GM10847 (cell line): ENCODE data around the gene ARHGEF37.

Source experiments
- POLR2A ChIP-seq: IDR thresholded peaks from 2 replicates; pipeline ENCODE4 v1.6.1; 2011; ENCODE audit not compliant: insufficient read length; ENCODE audit errors: extremely low read depth

The ARHGEF37 gene

DNA sequence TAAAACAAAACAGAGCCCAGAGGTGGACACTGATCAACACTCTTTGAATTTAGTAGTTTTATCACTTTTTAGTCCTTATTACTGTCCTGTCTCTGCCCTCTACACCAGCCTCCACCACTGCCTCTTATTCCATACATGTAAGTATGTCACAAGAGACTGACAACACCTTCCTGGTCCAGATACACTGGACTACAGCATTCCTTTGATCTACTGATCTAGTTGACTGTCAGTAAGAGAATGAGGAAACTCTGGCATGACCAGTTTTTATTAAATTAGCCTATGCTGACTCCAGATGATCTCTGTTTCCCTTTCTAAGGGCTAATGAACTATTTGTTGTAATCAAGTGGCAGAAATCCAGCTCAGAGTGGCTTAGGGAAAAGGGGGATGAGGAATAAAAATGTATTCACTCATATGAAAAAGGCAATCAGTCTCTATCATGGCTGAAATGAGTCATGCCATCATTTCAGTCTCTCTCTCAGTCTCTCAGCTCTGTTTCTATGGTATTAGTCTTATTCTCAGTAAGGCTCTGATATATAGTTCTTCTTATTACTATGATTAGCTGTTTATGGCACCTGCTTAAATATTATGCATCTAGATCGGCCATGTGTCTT lies 5.5 kb downstream of the ARHGEF37 start:
- no peak for TF ChIP-seq POLR2A

DNA sequence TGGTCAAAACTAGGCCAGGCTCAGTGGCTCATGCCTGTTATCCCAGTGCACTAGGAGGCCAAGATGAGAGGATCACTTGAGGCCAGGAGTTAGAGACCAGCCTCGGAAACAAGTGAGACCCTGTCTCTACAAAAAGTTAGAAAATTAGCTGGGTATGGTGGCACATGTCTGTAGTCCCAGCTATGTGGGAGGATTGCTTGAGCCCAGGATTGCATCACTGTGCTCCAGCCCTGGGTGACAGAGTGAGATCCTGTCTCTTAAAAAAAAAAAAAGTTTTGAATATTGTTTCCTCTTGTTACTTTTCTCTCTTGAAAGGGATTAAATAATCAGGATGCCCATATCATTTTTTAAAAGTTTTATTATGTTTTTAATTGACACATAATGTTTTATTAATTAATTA lies 7.6 kb downstream of the ARHGEF37 start:
- TF ChIP-seq POLR2A, result no peak

DNA sequence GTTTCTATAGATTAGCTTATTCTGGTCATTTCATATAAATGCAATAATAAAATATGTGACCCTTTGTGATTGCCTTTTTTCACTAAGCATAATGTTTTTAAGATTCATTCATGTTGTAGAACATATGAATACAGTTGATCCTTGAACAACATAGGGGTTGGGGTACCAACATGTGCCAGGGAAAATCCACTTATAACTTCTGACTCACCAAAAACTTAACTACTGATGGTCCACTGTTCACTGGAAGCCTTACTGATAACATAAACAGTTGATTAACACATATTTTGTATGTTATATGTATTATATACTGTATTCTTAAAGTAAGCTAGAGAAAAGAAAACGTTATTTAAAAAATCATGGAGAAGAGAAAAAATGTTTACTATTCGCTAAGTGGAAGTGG lies 12.1 kb downstream of the ARHGEF37 start:
- TF ChIP-seq POLR2A, result no peak

DNA sequence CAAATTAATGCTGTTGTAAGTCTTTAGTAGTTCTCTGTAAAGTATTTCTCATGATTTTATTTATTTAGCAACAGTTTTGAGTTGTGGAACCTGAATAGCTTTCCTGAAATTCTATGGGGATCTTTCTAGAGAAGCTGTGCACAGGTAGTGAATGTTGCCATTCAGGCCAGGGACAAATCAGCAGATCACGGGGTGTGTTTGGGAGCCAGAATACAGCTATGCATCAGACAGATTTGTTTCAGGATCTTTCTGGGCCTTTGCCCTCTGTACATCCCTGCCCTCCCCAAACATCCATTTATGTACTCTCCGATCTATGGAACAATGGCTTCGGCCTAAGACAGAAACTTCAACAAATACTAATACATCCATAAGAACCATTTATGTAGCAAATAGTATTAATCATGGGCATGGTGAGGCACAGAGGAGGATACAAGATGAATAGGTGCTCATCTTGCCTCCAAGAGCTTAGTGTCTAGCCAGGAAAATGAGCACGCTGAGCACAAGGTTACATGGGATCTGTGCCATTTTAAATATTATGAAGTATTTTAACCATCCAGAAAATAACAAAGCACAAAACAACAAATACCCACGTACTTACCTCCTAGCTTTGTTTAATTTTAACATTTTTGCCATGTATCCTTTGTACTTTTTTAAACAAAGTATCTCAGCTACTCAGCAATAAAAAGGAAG lies 13.1 kb downstream of the ARHGEF37 start:
- no peak for TF ChIP-seq POLR2A

DNA sequence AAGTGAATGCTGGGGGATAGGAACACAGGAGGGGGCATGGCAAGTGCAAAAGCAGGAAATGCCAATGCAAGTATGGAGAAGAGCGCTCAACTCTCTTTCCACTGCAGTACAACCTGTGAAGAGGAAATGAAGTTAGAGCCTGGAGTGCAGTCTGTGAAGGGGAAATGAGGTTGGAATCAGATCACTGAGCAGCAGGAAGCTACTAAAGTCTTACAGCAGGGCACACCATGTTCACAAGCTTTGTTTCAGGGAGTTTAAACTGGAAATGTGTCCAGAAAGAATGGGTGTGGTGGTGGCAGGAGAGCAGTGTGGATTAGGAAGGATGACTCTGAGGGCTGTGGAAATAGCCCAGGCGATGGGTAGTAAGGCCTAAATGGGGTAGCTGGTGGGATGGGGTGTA lies 15.4 kb downstream of the ARHGEF37 start:
- no peak for TF ChIP-seq POLR2A

DNA sequence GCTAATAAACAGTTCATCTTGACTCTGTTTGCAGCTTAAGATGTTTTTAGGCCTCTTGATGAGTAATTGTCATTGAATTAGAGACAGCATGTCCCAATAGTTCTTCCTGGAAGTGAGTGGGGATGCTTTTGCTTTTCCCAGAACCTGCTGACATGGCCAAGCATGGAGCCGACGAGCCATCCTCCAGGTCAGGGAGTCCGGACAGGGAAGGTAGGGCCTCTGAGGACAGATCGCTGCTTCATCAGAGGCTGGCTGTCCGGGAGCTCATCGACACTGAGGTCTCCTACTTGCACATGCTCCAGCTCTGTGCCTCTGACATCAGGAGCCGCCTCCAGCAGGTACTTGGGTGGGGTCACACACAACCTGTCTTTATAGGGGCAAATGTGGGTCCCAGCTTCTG lies 16.3 kb downstream of the ARHGEF37 start:
- no peak for TF ChIP-seq POLR2A

DNA sequence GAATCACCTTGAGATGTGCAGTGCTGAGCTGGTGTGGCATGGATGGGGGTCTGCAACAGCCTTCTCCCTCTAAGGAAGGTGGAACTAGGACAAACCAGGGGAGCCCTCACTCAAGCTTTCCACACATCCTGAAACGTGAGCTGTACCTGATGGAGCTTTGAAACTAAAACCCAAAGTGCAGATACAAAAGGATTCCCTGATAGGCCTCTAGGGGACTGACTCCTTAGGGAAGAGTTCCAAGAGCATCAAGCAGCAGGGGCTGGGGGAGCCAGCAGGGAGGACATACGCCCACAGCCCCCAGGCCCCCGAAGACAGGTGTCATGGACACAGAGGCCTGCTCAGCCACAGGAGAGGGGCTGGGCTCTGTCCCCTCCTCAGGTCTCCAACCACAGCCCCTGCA lies 17.7 kb downstream of the ARHGEF37 start:
- no peak for TF ChIP-seq POLR2A

DNA sequence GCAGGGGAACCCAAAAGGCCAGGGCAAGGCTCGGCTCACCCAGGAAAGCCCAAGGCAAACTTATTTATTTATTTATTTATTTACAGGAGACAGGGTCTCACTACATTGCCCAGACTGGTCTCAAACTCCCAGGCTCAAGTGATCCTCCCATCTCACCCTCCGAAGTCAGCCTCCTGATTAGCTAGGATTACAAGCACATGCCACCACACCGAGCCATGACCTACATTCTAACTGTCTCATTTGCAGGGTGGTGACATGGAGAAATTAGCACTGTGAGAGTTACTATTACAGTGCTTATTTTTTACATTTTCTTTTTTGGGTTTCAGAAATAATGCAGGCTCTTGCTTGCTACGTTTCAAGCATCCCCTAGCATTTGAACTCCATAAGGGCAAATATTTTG lies 18.1 kb downstream of the ARHGEF37 start:
- TF ChIP-seq POLR2A, result no peak

DNA sequence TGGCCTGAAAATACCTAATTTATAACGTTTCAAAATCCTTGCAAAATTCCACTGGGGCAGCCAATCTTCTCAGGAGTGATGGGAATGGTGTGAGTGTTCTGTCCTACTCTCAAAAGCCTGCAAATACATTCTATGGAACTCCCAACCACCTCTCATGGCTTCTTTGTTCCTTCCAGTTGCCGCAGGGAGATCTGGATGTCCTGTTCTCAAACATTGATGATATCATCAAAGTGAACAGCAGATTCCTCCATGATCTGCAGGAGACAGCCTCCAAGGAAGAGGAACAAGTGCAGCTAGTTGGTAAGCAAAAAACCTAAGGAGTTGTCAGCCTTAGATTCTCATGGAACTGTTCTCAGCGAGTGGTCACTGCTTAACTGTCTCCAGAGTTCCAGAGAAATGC lies 19.6 kb downstream of the ARHGEF37 start:
- no peak for TF ChIP-seq POLR2A

DNA sequence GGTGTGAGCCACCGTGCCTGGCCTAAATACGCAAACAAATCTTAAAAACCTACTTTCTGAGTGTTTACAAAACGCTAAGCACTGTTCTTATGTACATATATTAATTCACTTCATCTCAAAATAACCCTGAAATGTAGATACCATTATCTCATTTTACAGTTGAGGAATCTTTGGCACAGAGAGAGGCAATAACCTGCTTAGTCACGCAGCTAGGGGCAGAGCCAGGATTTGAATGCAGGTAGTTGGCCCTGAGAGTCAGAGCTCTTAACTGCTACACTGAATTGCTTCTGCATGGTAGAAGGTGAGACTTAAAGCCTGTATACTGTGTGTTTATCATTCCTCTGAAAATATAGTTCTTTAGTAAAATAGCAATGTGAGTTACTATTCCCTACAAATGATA lies 21.9 kb downstream of the ARHGEF37 start:
- no peak for TF ChIP-seq POLR2A

DNA sequence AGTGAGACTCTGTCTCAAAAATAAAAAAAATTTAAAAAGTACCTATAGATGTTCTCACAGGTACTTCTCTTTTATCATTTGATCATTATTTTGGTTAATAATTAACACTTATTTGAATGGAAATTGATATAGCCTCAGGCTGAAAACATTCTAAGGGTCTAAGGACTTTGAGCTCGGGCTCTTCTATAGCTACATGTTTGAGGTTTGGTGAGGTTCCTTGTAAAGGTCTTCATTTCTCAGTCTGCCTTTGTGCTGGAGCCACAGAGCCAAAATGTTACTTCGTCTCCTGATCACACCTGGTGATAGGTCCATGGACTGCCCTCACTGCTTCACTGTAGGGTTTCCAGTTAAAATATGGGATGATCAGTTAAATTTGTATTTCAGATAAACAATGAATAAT lies 22.6 kb downstream of the ARHGEF37 start:
- no peak for TF ChIP-seq POLR2A

DNA sequence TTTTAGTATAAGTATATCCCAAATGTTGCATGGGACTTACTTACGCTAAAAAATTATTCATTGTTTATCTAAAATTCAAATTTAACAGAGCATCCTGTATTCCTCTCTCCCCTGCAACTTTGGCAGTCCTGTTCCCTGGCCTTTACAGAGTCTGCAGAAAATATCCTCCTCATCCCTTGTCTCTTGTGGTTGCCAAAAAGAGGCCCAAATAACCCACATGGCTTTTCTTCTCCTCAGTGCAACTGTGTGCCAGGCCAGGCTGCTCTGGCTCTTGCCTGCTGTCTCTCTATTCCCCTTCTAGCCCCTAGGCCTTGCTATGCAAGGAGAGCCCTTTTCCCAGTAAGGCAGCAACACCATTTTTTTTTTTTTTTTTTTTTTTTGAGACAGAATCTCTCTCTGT lies 23.0 kb downstream of the ARHGEF37 start:
- no peak for TF ChIP-seq POLR2A

DNA sequence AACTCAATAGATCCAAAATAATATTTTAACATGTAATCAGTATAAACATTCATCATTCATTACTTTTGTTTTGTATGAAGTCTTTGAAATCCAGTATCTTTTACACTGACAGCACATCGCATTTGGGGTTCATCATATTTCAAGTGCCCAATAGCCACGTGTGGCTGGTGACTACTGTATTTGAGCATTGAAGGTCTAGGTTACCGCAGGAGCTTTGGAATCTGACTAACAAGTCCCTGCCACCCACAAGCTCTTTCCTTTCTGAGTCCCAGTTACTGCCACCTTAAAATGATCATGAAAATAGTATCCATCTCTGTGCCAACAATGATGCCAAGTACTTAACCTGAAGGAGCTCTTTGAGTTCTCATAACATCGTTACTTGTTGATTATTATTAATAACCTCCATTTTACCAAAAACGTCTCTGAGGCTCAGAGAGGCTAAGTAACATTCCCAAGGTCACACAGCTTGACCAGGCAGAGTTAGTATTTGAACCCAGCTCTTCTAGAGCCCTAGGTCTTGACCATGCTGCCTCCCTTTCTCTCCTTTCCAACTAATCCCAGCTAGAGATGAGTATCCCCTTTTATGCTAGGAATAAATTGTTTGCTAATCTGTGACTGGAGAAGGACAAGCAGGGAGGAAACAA lies 24.2 kb downstream of the ARHGEF37 start:
- TF ChIP-seq POLR2A, result no peak

DNA sequence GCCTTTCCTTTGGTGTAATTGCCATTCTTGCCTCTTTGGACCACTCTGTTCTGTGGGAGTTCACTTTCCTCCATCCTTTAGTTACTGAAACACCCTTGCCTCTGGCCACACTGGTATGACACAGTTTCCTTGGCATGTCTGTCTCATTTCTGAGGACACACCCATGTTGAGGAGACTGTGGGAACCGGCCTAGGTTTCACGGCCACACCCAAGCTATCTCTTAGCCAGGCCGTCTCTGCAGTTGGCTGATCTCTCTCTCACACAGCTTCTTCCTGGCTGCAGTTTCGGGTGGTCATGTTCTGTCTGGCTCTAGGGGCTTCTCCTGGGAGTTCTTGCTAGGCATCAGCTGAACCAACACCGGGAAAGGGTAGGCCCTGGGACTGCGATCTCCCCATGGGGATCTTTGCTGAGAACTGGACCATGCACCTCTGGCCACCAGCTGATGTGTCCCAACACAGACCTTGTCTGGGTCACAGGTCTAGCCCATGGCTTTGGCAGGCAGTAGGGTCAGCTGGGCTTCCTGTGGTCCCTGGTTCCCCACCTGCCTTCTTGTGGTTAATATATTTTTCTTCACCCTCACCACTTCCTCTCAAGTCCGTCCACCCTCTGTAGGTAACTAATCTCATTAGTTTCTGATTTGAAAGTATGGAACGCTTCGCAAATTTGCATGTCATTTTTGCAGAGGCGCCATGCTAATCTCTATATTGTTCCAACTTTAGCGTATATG lies 24.9 kb downstream of the ARHGEF37 start:
- no peak for TF ChIP-seq POLR2A

DNA sequence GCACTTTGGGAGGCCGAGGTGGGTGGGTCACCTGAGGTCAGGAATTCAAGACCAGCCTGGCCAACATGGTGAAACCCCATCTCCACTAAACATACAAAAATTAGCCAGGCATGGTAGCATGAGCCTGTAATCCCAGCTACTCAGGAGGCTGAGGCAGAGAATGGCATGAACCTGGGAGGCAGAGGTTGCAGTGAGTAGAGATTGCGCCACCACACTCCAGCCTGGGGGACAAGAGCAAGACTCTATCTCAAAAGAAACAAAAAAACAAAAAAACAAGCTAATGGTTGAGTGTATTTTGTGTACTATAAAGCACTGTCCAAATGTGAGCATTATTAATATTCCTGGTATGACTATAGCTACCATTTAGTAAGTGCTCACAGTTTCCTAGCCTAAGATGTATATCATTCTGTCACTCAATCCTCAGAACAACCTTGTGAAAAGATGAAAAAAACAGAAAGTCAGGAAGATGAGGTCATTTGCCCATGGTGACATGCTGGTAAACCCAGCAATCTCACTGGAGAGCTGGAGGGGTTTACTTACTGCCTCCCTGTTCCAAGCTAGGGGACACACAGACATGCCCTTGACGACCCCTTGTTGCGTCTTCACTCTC lies 27.7 kb downstream of the ARHGEF37 start:
- TF ChIP-seq POLR2A, result no peak

DNA sequence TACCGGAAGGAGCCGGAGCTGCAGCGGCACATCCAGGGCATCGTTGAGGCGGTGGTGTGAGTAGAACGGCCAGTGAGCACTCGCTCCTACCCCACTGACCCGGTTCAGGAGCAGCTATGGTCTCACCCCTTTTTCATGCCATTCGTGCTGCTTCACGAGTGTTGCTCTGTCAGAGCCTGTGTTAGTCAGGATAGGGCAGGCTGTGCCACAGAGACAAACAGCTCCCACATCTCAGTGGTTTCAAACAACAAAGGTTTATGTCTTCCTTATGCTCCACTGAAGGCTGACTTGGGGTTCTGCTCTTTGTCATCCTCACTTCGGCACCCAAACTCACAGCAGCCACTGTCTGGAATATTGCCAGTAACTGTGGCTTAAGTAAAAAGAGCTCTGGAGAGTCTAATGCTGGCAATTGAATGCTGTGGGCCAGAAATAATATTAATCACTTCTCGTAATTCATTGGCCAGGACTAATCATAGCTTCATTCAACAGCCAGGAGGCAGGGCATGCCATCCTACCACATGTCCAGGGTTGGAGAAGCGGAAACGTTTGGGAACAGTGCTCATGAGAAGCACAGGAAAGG lies 28.4 kb downstream of the ARHGEF37 start:
- no peak for TF ChIP-seq POLR2A
